Right ventricle myocardium inferior (tissue), 1 donor: ENCODE results near the gene UMAD1. TPM values are rescaled to one million over a fixed set of nuclear protein-coding genes. Genes with fewer than 3 reads are reported as not detected.

ENCODE experiments used
- ATAC-seq: fragments of 200-7000 bp; cut with Tn5 transposase; one replicate; pipeline ENCODE4 v1.9.1; 2020; ENCODE audit warnings: mild to moderate bottlenecking, moderate library complexity
- DNase-seq: peaks from one replicate; pipeline ENCODE4 v3.0.0; 2021; ENCODE audit errors: missing footprints
- intact Hi-C: fragments of 100-400 bp; cut with DNase I; formaldehyde crosslinking; loops from one replicate; pipeline ENCODE4 v1.11.0; 2022
- total RNA-seq: library from RNA; stranded (reverse); fragmentation: NEBNext Ultra II Directional; extraction: Animal tissue kit (Norgen Biotek cat#: 25700); gene quantifications from one replicate; pipeline ENCODE4 v1.2.1, GENCODE V29; 2021
- donor health status: DM: no; HTN: yes; CAD: no; lungs with severe emphysema.

UMAD1 gene
- total RNA-seq, 1 donor from 2014 or later, result 13.3 TPM

DNA sequence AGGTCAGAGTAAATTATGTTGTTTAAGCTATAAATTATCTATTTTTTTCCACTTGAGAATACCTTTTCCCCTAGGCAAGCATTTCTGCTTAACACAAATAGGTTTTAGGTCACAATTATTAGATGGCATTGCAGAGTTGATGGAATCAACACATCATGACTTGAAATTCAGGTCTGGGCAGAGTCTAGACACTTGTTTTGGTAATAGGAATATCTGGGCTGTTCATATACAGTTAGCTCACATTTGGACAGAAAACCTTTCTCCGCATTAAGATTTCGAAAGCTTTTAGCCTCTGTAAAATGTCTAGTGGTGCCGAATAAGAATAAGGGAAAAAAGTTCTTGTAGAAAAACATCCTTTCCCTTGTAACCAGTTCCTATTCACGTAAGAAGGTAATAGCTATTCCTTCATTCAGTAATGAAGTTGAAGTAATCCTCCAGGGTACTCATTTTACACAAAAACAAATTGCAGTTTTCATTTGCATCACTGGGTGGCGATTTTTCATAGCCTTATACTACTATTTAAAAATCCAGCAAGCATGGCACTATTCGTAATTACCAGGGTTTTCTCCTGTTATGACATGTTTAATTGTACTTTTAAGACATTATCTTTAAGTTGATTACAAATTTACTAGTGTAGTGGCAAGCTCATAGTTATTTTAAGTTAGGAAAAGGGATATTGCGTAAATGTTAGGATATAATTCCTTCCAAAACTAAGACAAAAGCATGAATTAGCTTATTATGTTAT, 40.8 kb downstream of the UMAD1 start:
- DNase-seq (no peak), ATAC-seq (peak; percentile 86)
- intact Hi-C loops, result loop anchor here (1.0 to 10.0 kb wide), 3 partner anchors 80 to 613 kb away; no protein-coding TSS in a partner anchor

DNA sequence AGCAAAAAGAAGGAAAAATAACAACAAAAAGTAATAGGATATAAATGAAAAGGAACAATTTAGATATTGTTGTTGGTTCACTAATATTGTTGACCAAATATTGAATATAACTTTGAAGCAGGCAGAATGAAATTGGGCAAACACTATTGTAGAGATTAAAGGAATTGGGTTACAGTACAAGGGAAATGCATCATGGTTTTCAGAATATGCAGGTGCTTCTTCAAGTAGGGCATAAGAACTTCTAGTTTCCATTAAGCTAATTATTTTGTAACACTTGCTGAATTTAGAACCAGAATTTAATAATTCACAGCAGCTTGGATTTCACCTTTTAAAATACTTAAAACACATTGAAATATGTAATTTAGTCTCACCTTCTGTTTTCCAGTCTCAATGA, 41.4 kb downstream of the UMAD1 start:
- intact Hi-C loops, result loop anchor here (1.0 to 10.0 kb wide), 3 partner anchors 79 to 613 kb away; no protein-coding TSS in a partner anchor
- DNase-seq (no peak), ATAC-seq (no peak)

DNA sequence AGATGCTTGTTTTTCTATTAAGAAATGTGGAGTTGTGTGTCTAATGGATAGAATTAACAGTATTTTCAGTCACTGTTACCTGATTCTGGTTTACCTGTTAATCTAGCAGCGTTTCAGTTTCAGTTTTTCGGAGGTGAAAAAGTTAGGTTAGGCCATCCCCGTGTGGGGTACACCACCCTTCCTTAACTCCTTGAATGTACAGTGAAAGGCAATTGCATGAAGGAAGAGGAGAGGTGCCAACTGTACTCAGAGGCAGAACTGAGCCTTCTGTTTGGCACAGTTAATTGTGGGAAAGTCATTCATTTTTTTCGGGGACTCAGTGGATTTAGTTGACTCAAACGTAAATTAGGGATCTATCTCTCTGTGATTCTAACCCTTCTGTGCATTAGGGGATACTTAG, 42.3 kb downstream of the UMAD1 start:
- no peak for ATAC-seq
- intact Hi-C loops, result loop anchor here (10.0 kb wide), 2 partner anchors 532 to 612 kb away; no protein-coding TSS in a partner anchor
- DNase-seq, result no peak

DNA sequence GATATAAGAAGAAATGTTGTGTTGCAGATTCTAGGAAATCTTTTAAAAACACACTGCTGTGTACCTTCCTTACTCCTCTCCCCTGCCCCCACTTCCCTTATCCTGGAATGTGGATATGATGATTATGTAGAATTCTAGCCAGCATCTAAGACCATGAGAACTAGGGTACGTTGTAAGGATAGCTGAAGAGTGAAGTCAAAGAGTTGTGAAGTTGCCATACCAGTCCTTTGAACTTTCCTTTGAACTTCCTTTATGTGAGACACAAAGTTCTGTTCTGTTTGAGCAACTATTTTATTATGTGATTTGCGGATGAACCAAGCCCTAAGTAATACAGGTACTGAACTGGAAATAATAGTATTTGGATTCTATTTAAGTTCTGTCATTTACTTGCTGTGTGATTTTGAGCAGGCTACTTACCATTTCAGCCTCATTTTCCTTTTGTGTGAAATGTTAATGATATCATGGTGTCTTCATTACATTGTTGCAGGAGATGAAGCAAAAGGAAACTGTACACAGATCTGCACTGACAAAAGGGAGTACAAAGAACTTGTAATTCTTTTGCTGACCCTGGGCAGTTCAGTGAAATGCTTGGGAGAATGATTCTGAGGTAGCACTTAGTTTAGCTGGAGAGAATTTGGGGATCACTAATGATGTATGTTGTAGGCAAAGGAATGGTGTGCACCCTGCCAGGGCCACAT, 46.4 kb downstream of the UMAD1 start:
- ATAC-seq, result peak; percentile 30
- no peak for DNase-seq
- intact Hi-C loops, result loop anchor here (10.0 kb wide), 2 partner anchors 528 to 608 kb away; no protein-coding TSS in a partner anchor

DNA sequence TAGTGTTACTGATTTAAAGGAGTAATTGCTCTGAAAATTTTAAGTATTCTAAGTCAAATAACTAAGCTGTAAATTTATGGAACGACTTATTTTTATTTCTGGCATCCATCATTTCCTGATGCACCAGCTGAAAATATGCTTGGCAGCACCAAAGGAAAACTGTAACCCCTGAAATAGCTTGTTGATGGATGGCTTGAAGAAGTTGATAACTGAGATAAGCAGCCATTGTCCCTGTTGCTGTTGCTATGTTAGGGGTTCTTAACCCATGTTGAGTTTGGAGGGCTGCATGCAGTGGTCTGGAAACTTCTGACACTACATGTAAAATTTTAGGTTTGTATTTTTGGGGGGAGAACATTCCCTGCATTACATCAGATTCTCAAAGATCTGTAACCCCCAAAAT, 47.2 kb downstream of the UMAD1 start:
- ATAC-seq, result peak; percentile 53
- intact Hi-C loops, result loop anchor here (10.0 kb wide), 2 partner anchors 527 to 607 kb away; no protein-coding TSS in a partner anchor
- no peak for DNase-seq

DNA sequence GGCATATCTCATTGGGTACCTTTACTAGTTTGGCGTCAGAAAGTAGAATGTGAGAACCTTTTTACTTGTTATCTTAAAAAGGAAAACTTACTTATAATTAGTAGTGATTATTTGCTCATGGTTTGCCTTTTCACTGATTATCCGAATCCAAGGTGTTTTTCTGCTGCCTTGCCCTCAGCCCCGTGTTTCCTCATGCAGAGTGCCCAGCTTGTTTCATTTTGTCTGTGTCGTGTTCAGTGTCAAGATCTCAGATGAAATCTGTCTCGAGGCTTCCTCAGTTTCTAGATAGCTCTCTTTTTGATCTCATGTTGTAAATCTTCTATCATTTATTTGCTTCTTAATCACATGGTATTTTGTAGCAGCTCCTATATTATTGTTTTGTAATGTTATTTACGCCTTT, 47.8 kb downstream of the UMAD1 start:
- no peak for ATAC-seq
- no peak for DNase-seq
- intact Hi-C loops, result loop anchor here (10.0 kb wide), 2 partner anchors 526 to 606 kb away; no protein-coding TSS in a partner anchor

DNA sequence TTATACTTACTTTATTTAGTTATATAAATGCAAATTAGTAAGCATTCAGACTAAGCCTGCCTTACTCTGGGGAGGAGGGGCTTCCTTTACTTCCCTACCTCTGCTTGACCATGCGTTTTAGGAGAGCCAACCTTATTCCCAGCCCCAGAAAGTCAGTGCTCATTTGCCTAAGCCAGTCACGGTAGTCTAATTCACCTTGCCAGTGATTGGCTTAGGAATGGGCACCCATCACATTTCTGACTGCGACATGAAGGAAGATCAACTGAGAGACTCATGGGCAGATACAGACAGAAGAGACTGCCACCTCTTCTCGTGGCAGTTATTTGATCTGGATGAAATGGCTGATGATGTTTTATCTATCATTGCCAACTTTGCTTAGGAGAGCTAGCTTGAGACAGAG, 48.4 kb downstream of the UMAD1 start:
- ATAC-seq, result peak; percentile 84
- DNase-seq, result no peak
- intact Hi-C loops, result loop anchor here (10.0 kb wide), 2 partner anchors 526 to 606 kb away; no protein-coding TSS in a partner anchor

DNA sequence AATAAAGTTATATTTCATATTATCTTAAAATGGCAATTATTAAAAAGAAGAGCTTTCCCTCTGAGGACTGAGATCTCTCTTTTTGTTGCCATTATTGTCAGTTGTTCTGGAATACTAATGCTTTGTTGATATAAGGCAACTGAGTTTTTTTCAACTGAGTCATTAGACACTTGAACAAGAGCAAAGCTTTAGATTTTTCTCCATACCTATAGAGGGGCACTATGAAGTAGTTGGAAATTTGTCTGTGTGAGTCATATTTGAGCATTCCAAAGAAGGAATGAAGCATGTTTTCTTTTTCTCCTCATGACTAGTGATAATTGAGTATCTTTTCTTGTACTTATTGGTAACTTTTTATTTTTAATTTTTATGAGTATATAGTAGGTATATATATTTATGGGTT, 53.3 kb downstream of the UMAD1 start:
- DNase-seq (no peak), ATAC-seq (no peak)
- intact Hi-C loops, result no loop called here

DNA sequence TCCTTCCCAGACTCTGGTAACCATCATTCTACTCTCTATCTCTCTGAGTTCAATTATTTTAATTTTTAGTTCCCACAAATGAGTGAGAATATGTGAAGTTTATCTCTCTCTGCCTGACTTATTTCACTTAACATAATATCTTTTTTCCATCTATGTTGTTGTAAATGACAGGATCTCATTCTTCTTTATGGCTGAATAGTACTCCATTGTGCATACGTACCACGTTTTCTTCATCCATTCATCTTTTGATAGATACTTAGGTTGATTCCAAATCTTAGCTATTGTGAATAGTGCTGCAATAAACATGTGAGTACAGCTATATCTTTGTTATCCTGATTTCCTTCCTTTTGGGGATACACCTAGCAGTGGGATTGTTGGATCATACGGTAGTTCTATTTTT, 54.0 kb downstream of the UMAD1 start:
- ATAC-seq, result no peak
- no peak for DNase-seq
- intact Hi-C loops, result no loop called here

DNA sequence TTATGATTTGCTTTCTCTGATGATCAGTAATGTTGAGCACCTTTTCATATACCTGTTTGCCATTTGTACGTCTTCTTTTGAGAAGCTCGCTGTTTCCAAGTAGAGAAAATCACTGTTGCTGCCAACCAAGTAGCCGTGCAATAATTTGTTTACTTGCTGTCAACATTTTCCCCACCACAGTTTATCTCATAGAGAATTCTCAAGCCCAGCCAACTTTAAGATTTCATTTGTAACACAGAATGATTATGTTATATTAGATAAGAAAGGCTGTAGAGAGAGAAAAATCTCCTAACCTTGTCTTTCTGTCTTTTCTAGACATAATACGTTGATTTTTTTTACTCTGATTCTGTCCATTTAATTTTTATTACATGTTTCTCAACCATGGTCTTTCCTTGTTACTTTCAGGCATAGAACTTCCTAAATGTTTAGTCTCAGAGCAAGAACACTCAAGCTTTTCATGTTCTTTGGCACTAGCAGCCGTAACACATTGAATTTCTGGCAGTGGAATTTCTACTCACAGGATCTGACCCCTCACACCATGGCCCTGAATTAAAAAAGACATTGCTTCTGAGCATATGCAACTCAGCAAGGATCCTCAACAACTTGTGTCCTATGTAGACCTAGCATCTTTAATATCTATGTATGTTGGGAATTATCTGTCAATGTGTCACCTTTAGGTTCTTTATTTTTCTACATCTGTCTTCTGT, 54.7 kb downstream of the UMAD1 start:
- intact Hi-C loops, result no loop called here
- DNase-seq (no peak), ATAC-seq (peak; percentile 32)

DNA sequence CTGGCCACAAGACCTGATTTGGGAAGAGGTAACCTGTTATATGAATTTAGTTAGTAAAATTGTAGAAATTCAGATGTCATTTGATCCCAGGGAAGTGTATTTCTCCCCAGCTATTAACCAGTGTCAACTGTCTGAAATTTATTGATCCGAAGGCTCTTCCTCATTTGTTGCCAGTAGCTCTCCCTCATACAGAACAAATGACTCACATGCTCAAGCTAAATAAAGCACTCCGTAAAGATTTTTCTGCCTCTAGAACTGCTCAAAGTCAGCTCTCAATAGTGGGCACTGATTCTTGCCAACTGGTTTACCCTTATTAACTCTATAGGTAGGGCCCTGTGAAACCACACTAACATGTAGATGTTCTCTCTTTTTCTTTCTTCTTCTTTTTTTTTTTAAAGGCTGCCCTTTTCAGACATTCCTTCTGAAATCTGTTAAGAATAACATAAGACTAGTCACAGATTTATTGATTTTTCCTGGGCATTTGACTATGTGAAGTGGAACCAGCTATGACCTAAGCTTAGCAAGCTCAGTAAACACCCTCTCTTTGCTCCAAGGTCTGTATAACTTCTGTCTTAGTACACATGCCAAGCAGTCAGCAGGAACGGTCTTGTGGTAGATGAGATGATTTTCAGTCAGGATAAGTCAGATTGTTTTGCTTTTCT, 56.0 kb downstream of the UMAD1 start:
- intact Hi-C loops, result no loop called here
- DNase-seq (no peak), ATAC-seq (peak; percentile 41)

DNA sequence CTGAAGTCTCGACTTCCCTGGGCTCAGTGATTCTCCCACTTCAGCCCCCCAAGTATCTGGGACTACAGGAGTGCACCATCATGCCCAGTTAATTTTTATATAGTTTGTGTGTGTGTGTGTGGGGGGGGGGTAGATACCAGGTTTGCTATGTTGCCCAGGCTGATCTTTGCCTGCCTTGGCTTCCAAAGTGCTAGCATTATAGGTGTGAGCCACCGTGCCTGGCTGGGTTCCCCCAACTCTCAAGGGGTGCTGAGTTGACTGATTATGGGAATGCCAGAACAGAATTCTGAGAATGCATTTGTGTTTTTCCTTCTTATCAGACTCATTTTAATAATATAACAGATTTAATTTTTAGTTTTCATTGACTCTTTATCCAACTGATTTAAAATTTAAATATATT, 58.4 kb downstream of the UMAD1 start:
- DNase-seq (no peak), ATAC-seq (peak; percentile 38)

DNA sequence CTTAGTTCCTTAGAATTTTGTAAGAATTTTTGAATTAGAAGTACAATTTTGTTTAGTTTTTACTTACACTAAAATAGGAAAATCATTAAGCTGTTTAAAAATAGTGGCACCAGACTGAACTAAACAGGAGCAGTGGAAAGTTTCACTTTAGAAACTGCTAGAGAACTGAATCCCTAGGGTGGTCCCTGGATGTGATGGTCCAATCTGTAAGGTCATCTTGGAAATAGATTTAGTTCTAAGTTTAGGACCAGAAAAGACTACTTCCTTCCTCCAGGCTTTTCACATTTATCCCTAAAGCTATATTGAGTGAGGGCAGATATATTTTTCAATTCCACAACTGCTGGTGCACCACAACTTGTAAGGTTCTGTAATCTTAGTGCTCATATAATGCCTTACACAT, 58.8 kb downstream of the UMAD1 start:
- ATAC-seq, result no peak
- intact Hi-C loops, result no loop called here

More for the DNA sequence above, 58.4 kb downstream of the UMAD1 start:
- intact Hi-C loops, result no loop called here

DNA sequence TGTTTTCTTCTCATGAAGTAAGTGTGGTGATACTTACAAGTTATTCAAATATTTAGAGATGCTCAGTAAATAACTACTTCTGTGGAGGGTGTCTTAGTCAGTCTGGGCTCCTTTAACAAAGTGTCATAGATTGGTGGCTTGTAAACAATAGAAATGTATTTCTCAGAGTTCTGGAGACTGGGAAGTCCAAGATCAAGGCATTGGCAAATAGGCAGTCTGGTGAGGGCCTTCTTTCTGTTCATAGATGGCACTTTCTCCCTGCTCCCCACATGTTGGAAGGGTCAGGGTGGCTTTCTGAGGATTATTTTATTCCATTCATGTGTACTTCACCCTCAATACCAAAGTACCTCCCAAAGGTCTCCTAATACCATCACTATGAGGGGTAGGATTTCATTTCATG, 59.4 kb downstream of the UMAD1 start:
- DNase-seq, result no peak
- no peak for ATAC-seq
- intact Hi-C loops, result no loop called here

More for the DNA sequence above, 58.8 kb downstream of the UMAD1 start:
- no peak for DNase-seq

DNA sequence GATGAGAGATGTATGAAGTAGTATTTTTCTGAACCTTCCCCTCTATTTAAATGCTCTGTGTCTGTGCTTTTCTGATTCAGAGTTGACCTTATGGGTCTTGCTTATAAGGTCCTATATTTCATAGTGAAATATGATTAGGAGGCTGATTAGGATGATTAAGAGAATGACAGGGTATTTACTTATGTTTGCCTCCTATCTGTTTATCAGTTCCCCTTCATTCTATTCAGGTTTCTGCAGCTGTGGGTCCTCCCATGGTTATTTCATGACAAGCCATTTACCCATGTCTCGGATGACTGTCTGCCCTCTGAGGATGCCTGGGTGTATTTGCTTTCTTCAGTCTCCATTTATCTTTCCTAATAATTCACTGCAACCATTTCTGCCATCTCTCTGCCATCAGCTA, 61.0 kb downstream of the UMAD1 start:
- intact Hi-C loops, result no loop called here
- DNase-seq, result no peak
- ATAC-seq, result no peak

DNA sequence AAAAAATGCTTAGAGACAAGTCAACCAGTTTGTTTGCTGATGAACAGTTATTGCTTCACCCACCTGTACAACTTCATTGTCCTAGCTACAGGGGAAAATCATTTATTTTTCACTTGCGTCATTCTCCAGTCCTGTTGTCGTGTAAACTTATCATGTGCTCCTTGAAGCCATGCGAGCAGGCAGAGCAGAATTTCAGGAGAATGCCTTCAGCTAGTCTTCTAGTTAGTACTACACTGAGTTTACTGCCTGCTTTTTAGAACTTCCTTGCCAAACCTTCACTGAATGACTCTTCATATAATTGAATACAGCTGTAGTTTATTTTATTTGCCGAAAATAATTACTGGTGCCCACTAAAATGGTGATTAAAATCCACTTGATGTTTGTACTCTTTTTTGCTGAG, 62.3 kb downstream of the UMAD1 start:
- intact Hi-C loops, result no loop called here
- DNase-seq, result no peak
- no peak for ATAC-seq

DNA sequence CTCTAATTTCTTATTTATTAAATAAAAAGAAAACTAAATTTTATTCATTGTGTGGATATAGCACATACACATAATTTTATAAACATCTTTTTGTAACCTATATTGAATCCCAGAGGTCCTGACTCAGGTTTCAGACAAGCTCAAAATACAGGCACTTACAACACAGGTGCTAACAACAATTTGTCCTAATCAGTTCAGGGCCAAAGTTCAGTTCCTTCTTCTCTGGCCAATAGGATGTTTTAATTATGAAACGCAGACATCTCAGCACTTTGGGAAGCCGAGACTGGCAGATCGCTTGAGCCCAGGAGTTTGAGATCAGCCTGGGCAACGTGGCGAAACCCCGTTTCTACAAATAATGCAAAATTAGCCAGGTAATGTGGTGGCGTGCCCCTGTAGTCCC, 62.9 kb downstream of the UMAD1 start:
- no peak for DNase-seq
- intact Hi-C loops, result no loop called here
- ATAC-seq, result no peak

DNA sequence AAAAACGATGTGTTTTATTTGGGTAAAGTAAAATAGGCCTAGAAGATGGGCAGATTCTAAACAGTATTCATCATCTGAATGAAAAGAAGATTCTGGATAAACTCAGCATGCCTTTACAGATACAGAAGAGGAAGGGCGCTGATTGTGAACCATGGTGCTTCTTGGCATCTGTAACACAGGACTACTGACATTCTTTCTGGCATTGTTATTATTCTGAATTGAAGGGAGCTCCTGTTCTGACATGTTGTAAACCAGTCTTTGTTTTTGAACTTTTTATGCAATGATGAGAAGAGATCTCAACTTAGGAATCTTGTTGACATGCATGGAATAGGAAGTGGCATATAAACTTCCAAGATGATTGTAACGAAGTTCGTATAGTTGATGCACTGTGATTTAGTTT, 64.3 kb downstream of the UMAD1 start:
- ATAC-seq (no peak), DNase-seq (no peak)
- intact Hi-C loops, result no loop called here

DNA sequence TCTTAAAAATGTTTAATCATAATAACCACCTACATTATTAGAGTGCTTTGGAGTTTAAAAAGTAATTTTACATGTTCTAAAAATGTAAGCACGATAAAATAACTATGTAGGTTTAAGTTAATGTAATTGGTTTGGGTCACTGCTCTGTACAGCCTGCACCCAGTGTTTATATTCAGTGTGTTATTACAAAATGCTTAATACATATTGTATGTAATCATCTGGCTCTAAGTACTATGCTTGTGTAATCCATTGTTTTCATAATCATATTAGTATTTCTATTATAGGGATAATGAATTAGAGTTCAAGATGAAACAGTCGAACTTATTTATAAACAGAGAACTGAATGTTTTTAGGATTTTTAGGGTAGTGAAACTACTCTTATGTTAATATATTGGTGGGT, 64.8 kb downstream of the UMAD1 start:
- DNase-seq, result no peak
- intact Hi-C loops, result no loop called here
- ATAC-seq, result no peak
